Sigmoid colon (tissue), 7 donors: ENCODE results near the gene ASB2. TPM values are rescaled to one million over a fixed set of nuclear protein-coding genes. Genes with fewer than 3 reads are reported as not detected.

ENCODE experiments used
- DNase-seq: peaks from one replicate; pipeline ENCODE4 v3.0.0-alpha.2; 2019
- H3K27ac ChIP-seq, 4 donors: fragments of 200-600 bp; sonication (generic); one replicate each; pipeline ENCODE4 v1.5.1; 2016 to 2019; ENCODE audit warnings: mild to moderate bottlenecking in 1 of 4
- H3K27me3 ChIP-seq, 3 donors: fragments of 200-600 bp; sonication (generic); one replicate each; pipeline ENCODE4 v1.5.1; 2019; ENCODE audit warnings: mild to moderate bottlenecking in 1 of 3
- H3K36me3 ChIP-seq, 4 donors: fragments of 200-600 bp; sonication (generic); one replicate each; pipeline ENCODE4 v1.5.1; 2016 to 2019
- H3K4me1 ChIP-seq, 4 donors: fragments of 200-600 bp; sonication (generic); one replicate each; pipeline ENCODE4 v1.5.1; 2017 to 2019
- H3K4me3 ChIP-seq, 4 donors: fragments of 200-600 bp; sonication (generic); one replicate each; pipeline ENCODE4 v1.5.1; 2017 to 2019; ENCODE audit warnings: mild to moderate bottlenecking in 2 of 4, moderate library complexity in 1 of 4
- H3K9me3 ChIP-seq, 4 donors: fragments of 200-600 bp in 3 of 4; sonication (generic) in 3 of 4; one replicate each; pipeline versions ENCODE4 v1.5.1 to v1.6.1; 2013 to 2019
- EP300 ChIP-seq, 4 donors: sonication (generic); formaldehyde crosslinking; IDR thresholded peaks; one replicate each; pipeline ENCODE4 v1.6.1; 2017; ENCODE audit warnings: antibody characterized with exemption in 4 of 4
- POLR2A ChIP-seq, 2 donors: fragments of 450-650 bp; IDR thresholded peaks; one replicate each; pipeline ENCODE4 v1.6.1; 2016; ENCODE audit warnings: antibody characterized with exemption in 2 of 2, mild to moderate bottlenecking in 2 of 2, moderate library complexity in 2 of 2
- POLR2AphosphoS5 ChIP-seq, 4 donors: sonication (generic); formaldehyde crosslinking; IDR thresholded peaks; one replicate each; pipeline ENCODE4 v1.6.1; 2017; ENCODE audit warnings: antibody characterized with exemption in 4 of 4
- WGBS, 2 donors: extraction: QIAGEN DNeasy Blood & Tissue Kit; methylation state at CpG; one replicate each; pipeline ENCODE4 v1.1.7; 2013; 5-methylcytosine and 5-hydroxymethylcytosine counted together
- intact Hi-C: fragments of 100-400 bp; cut with DNase I; formaldehyde crosslinking; loops from one replicate; pipeline ENCODE4 v1.15.1; 2023
- polyA plus RNA-seq, 3 donors: library from polyadenylated mRNA; stranded (reverse); fragments of 200-250 nt; gene quantifications; one replicate each; pipeline ENCODE4 v1.2.3, GENCODE V29; 2013
- total RNA-seq, 4 donors: library from RNA; depleted of rRNA; stranded (reverse); fragments of >200 nt; gene quantifications; one replicate each; pipeline ENCODE4 v1.1.0, GENCODE V29; 2016
- TF ChIP-seq, protein P1 (sequence below), 4 experiments: fragments of 450-650 bp in 3 of 4; fragments of 200-600 bp in 1 of 4; IDR thresholded peaks; one replicate each; pipeline ENCODE4 v1.5.1; 2016 to 2019; ENCODE audit warnings: antibody characterized with exemption in 4 of 4, mild to moderate bottlenecking in 3 of 4, moderate library complexity in 2 of 4
- donor health status: healthy with polysubstance abuse.
- donor health status: Bipolar disorder and iron deficiency.
- donor health status: healthy.

ASB2 gene
- total and polyA plus RNA-seq, 7 donors: 1.2 to 178 (median 117) TPM

DNA sequence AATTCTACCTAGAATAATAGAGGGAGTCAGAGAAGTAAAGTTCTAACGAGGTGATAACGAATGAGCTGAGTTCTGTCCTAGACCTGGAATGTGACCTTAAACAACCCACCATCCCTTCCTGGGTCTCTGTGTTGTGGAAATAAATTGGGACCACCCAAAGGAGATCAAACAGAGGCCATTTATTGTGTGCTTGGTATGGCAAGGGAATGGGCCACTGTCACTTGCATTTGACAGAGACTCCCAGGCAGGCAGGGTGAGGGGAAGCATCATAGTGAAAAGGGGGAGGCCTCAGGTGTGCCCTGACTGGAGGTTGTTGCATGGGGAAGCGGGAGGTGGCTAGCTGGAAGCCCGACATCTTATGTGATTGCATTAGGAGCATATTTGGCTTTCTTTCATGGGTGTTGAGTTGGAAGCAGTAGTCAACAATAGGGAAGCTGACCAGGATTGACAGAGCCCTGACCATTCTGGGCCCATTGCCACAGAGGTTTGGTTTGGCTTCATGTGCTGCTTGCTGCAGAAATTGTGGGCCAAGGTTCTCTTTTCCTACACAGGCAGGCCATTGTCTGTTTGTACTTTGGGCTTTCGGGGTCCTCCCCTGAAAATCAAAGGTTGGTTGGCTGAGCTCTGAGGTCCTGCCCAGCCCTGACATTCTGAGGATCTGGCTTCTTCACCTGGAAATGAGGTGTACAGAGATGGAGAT is 66.8 kb downstream of the ASB2 start:
- no peaks in the 10 kb centered on the region for H3K36me3 ChIP-seq
- intact Hi-C loops: loop anchor here (5.0 kb wide), 1 partner anchor 252 kb away; no protein-coding TSS in a partner anchor
- peaks cover 0 to 2% (median 0%) of the 10 kb centered on the region in 4 donors for H3K9me3 ChIP-seq
- H3K4me1 ChIP-seq: peaks cover 0 to 4% (median 0%) of the 10 kb centered on the region in 4 donors
- H3K27me3 ChIP-seq: no peaks in the 10 kb centered on the region
- 82 to 88% methylated on average over 5 of the region's 5 CpGs for WGBS, 2 donors
- no peak overlapping the region for H3K27ac ChIP-seq
- no peak for DNase-seq
- TF ChIP-seq, protein P1, sequence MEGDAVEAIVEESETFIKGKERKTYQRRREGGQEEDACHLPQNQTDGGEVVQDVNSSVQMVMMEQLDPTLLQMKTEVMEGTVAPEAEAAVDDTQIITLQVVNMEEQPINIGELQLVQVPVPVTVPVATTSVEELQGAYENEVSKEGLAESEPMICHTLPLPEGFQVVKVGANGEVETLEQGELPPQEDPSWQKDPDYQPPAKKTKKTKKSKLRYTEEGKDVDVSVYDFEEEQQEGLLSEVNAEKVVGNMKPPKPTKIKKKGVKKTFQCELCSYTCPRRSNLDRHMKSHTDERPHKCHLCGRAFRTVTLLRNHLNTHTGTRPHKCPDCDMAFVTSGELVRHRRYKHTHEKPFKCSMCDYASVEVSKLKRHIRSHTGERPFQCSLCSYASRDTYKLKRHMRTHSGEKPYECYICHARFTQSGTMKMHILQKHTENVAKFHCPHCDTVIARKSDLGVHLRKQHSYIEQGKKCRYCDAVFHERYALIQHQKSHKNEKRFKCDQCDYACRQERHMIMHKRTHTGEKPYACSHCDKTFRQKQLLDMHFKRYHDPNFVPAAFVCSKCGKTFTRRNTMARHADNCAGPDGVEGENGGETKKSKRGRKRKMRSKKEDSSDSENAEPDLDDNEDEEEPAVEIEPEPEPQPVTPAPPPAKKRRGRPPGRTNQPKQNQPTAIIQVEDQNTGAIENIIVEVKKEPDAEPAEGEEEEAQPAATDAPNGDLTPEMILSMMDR (IDR thresholded peaks at IDR 0.05): no peak
- TF ChIP-seq EP300 (IDR thresholded peaks at IDR 0.05) (no peak), POLR2AphosphoS5 (IDR thresholded peaks at IDR 0.05) (no peak), POLR2A (IDR thresholded peaks at IDR 0.05) (no peak)
- H3K4me3 ChIP-seq: no peak overlapping the region

DNA sequence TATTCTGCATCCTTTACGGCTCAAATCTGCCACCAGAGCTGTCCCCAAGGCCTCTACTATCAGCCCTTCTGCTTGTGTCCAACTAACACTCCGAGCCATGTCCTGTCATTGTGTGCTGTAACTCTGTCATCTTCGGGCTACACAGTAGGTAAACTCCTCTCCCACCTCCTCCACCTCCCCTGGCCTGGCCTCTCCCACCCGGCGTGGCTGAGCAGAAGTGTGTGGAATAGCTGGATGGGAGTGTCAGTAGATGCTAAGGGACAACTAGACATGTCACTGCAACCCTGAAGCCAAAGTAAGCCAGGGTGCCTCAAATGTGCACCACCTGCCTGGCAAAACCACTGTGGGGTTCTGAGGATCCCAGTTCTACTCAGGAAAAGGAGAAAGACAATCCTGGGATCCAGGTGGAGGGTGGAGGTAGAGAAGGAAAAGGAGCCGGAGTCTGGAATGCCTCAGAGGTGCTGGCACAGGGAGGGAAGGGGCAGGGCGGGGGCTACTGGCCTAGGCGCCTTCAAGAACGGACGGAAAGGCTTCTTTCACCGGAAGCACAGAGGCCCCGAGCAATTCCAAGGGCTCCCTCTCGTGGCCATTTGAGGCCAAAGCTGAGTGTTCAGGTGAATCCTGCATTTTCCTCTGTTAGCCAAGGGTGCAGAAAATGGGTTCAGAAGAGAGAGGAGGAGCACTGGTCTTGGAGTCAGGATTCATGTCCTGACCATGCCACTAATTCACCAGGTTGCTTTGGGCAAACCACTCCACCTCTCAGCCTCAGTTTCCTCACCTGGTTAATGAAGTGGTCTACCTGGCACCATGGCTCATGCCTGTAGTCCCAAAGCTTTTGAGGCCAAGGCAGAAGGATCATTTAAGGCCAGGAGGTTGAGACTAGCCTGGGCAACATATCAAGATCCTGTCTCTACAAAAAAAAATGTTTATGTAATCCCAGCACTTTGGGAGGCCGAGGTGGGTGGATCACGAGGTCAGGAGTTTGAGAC is 69.7 kb downstream of the ASB2 start:
- 45 to 53% methylated on average over 15 of the region's 15 CpGs for WGBS, 2 donors
- TF ChIP-seq, protein P1 (IDR thresholded peaks at IDR 0.05): peak in 3 of 4 experiments; percentile 32 to 60 (median 54)
- no peak for TF ChIP-seq POLR2A (IDR thresholded peaks at IDR 0.05)
- TF ChIP-seq EP300 (IDR thresholded peaks at IDR 0.05): no peak
- TF ChIP-seq POLR2AphosphoS5 (IDR thresholded peaks at IDR 0.05): no peak
- H3K36me3 ChIP-seq: no peaks in the 10 kb centered on the region
- peaks cover 0 to 11% (median 0%) of the 10 kb centered on the region in 3 donors for H3K27me3 ChIP-seq
- peaks cover 0 to 4% (median 0%) of the 10 kb centered on the region in 4 donors for H3K4me1 ChIP-seq
- H3K9me3 ChIP-seq: no peaks in the 10 kb centered on the region
- intact Hi-C loops: loop anchor here (5.0 kb wide), 1 partner anchor 249 kb away; no protein-coding TSS in a partner anchor
- no peak overlapping the region for H3K4me3 ChIP-seq
- no peak for DNase-seq
- no peak overlapping the region for H3K27ac ChIP-seq

DNA sequence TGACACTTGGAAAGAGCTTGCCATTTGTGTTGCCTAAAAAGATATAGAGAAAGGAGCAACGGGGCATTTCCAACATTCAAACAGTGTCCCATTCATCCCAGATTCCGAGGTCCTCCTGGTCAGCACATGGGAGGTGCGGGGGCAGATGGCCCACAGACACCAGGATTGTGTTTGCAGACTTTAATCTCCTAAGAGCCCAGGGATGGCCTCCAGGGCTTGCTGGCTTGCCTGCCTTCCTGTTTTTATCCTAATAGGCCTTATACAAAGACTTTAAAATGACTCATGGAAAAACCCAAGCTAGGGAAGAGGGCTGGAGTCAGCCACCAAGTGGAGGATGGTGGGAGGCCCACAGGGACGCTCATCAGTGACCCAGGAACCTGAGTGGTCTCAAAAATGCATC is 70.7 kb downstream of the ASB2 start:
- peaks cover 0 to 4% (median 0%) of the 10 kb centered on the region in 4 donors for H3K4me1 ChIP-seq
- no peak overlapping the region for H3K27ac ChIP-seq
- DNase-seq: no peak
- 80 to 84% methylated on average over 4 of the region's 4 CpGs for WGBS, 2 donors
- intact Hi-C loops: loop anchor here (5.0 kb wide), 1 partner anchor 248 kb away; no protein-coding TSS in a partner anchor
- H3K36me3 ChIP-seq: no peaks in the 10 kb centered on the region
- H3K9me3 ChIP-seq: no peaks in the 10 kb centered on the region
- TF ChIP-seq POLR2AphosphoS5 (IDR thresholded peaks at IDR 0.05) (no peak), EP300 (IDR thresholded peaks at IDR 0.05) (no peak), POLR2A (IDR thresholded peaks at IDR 0.05) (no peak)
- TF ChIP-seq, protein P1 (IDR thresholded peaks at IDR 0.05): no peak
- no peak overlapping the region for H3K4me3 ChIP-seq
- H3K27me3 ChIP-seq: peaks cover 0 to 11% (median 0%) of the 10 kb centered on the region in 3 donors

DNA sequence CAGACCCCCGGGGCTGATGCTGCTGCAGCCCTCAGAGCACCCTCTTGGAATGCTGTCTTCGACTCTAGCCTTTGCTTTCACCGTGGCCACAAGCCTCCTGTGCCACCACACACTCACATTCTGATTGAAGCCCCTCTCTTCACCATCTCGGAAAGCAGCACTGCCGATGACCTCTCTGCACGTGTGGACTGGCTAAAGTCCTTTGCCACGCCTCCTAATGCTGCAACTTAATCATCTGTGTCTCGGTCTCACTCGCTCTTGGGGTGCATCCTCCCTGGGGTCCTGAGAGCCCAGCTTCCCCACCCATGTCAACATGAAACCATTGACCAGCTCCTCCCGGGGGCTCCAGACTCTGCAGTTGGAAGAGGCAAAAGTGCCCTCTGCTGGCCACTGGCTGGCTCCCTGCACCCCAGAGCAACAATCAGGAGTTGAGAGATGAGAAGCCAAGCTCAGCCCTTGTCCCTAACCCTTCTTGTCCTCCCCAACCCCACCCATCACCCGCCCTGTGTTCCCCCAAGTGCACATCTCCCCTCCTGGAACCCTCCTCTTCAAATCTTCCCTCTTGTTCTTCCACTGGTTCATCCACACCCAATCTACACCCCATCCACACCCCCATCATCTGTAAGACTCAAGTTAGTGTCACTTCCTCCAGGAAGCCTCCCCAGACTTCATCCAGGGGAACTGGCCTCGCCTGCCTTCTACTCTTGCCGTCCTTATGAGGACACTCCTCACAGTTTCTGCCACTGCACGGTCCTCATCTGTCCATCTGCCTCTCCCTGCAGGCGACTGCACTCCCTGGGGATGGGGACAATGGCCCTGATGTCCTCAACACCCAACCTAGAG is 72.8 kb downstream of the ASB2 start:
- intact Hi-C loops: no loop called here
- no peak overlapping the region for H3K27ac ChIP-seq
- H3K36me3 ChIP-seq: no peaks in the 10 kb centered on the region
- peaks cover 0 to 4% (median 0%) of the 10 kb centered on the region in 4 donors for H3K4me1 ChIP-seq
- no peak for TF ChIP-seq POLR2AphosphoS5 (IDR thresholded peaks at IDR 0.05)
- TF ChIP-seq, protein P1 (IDR thresholded peaks at IDR 0.05): peak in 2 of 4 experiments; percentile 10 to 20
- no peak overlapping the region for H3K4me3 ChIP-seq
- no peak for DNase-seq
- H3K27me3 ChIP-seq: peaks cover 0 to 11% (median 0%) of the 10 kb centered on the region in 3 donors
- WGBS, 2 donors: 59 to 60% methylated on average over 15 of the region's 15 CpGs
- no peaks in the 10 kb centered on the region for H3K9me3 ChIP-seq
